ACHN (cell line): ENCODE data around the gene CPXM1.
"Not testable (repeated sequence)": the region's sequence is repeated elsewhere in the genome, so short reads cannot be mapped to it uniquely, and the experiment has no call there.

ENCODE experiments used
- DNase-seq: peaks from one replicate; pipeline ENCODE4 v3.0.0-alpha.2; 2015
- in situ Hi-C: cut with HindIII; loops from 2 replicates; pipeline ENCODE4 v1.10.0; 2017; ENCODE audit warnings: low sequenced_read_pairs, low pct_ligation_motif_present, low pct_unique_long_range_greater_than_20kb

CPXM1 gene

DNA sequence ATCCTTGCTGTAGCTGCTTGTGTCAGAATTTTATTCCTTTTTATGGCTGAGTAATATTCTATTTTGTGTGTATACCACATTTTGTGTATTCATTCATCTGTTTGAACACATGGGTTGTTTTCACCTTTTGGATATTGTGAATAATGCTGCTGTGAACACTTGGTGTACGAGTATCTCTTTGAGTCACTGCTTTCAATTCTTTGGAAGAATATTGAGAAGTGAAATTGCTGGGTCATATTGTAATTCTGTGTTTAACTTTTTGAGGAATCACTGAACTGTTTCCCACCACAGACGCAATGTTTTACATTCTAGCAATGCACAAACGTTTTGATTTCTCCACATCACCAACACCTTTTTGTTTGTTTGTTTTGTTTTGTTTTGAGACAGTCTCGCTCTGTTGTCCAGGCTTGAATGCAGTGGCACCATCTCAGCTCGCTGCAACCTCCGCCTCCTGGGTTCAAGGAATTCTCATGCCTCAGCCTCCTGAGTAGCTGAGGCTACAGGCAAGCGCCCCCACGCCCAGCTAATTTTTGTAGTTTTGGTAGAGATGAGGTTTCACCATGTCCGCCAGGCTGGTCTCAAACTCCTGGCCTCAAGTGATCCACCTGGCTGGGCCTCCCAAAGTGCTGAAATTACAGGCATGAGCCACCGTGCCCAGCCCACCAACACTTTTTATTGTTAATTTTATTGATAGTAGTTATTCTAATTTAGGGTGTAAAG, 21.7 kb downstream of the CPXM1 start:
- no peak for DNase-seq
- in situ Hi-C loops: no loop called here

DNA sequence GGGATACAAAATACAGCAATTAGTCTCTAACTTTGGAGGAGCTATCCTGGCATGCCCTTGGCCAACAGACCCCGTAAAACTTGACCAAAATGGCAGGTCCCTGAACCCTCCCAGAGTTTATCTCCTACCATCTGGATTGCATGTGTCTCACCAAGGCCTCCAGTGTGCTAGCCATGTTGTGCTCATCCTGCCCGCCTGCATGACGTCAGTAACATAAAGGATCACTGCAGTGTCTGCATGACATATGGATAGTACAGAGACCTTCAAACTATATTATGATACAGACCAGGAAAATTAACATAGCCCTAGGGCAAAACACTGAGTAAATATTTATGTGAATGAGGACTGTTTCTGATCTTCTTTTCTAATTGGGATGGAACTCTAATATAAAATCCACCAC, 25.3 kb downstream of the CPXM1 start:
- no peak for DNase-seq
- in situ Hi-C loops: no loop called here

DNA sequence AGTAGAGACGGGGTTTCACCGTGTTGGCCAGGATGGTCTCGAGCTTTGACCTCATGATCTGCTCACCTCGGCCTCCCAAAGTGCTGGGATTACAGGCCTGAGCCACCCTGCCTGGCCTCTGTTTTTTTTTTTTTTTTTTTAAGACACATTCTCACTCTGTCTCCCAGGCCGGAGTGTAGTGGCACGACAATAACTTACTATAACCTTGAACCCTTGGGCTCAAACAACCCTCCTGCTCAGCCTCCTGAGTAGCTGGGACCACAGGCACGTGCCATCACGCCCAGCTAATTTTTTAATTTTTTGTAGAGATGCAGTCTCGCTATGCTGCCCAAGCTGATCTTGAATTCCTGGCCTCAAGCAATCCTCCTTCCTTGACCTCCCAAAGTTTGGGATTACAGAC, 26.6 kb downstream of the CPXM1 start:
- in situ Hi-C loops: no loop called here
- DNase-seq: no peak

DNA sequence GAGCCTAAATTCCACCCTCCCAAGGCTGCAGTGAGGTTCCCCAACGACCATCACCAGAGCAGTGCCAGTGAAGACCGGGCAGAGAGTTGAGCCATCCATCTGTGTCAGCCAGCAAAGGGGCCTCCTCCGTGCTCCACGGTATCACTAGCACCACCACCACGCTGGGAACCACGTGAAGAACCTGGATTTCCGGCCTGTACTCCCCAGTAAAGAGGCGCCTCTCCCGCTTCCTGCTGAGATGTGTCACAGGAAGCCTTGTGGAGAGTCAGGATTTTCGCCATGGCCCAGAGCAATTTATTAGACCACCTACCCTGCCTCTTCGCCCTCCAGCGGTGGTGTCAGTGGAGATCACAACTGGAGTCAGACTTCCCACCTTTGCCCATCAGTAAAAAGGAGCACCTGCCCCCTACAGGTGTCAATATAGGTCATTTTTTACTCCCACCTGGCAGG, 28.8 kb downstream of the CPXM1 start:
- in situ Hi-C loops: no loop called here
- DNase-seq: no peak

DNA sequence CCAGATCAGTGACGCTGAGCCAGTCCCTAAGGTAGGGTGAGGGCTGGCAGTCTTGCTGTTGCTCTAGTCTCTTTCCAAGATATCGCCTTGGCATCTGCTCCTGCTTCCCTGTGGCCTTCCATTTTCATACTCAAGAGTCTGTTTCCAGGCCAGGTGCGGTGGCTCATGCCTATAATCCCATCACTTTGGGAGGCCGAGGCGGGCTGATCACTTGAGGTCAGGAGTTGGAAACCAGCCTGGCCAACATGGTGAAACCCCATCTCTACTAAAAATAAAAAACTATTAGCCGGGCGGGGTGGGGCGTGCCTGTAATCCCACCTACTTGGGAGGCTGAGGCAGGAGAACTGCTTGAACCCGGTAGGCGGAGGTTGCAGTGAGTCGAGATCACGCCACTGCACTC, 30.3 kb downstream of the CPXM1 start:
- DNase-seq, in situ Hi-C loops: not testable (repeated sequence)

DNA sequence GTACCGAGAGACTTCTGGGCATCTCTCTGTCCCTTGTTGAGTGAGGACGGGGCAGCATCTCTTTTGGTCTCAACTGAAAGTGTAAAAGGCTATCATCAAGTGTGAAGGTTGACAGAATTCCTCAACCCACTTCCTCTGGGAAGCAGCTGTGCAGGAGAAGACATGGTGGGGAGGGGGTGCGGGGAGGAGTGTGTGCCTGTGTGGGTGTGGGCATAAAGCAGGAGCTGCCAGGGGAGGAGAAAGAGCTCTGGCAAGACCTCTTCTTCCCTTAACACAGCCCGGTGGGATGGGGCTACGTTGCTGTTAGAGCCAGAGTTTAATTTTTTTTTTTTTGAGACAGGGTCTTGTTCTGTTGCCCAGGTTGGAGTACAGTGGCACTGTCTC, 31.8 kb downstream of the CPXM1 start:
- DNase-seq: no peak
- in situ Hi-C loops: no loop called here

DNA sequence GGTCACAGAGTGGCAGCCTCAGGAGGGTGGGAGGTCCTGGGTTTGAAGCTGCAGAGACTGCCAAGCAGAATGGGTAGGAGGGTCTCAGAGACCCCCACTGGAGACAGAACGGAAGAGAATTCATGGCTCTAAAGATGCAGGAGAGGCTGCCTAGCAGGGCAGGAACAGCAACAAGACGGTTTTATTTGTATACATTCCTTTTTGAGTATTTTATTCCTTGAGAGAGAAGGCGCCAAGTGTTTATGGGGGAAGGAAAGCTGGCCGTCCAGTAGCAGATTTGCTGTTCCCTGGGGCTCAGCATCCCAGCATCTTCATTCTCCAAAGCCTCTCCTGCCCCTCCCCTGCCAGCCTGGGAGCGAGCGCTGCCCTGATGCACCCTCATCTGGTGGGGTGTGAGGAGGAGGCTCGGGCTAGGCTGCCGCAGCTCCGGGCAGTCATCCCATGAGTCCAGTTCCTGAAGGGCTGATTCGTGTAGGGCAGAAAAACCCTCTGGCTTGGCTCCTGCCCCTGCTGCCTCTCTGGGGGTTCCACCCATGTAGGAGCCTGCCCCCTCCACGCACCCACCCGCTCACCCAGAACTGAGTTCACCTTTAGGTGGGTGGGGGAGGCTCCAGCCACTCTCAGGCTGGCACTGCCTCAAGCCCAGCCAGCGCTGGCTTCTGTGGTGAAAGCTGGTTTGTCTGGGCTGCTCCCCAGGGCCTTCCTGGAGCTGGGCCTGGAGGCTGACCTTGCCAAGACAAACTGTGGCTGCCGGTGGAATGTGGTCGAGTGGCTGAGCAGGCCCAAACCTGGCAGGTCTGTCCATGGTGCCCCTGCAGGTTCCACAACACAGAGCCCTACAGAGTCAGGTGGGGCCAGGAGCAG, 32.4 kb downstream of the CPXM1 start:
- no peak for DNase-seq
- in situ Hi-C loops: no loop called here

DNA sequence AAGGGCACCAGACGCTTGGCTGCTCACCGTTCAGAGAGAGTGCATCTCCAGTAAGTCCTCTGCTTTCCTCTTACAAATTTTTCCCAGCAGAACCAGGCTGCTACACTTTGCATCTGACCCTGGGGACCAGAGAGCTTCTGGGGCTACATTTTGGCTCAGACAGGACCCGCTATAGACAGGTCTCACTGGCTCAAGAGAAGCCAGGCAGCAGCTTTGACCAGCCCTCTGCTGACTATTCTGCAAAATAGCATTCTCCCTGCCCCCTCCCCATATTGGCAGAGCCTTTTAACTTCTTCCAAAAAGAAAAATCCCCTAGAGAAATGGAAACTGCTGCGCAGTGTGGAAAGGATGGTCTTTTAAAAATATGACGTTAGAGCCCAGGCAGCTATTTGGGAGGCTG, 37.2 kb downstream of the CPXM1 start:
- no peak for DNase-seq
- in situ Hi-C loops: no loop called here

DNA sequence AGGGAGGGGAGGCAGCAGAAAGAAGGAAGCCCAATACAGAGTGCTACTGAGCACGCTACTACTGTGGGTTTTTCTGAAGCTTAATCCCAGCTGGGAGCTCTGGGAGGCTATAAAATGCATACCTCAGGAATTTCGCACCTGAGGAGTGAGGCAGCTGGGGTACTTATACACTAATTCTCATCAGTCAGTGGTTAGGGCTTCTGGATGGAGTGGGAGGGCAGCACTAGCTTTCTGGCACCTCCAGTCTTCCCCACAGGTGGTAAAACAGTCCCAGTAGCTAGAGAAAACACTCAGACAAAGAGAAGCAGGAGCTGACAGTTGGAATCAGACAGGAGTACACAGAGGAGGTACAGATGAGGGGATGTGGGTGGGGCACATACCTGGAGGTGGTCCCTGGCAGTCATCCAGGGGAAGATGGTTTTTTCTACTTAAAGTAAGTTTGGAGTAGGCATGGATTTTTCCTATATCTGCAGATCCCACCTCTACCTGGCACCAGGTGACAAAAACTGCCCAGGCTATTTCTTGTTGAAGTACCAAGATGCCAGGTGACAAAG, 37.8 kb downstream of the CPXM1 start:
- in situ Hi-C loops: no loop called here
- no peak for DNase-seq

DNA sequence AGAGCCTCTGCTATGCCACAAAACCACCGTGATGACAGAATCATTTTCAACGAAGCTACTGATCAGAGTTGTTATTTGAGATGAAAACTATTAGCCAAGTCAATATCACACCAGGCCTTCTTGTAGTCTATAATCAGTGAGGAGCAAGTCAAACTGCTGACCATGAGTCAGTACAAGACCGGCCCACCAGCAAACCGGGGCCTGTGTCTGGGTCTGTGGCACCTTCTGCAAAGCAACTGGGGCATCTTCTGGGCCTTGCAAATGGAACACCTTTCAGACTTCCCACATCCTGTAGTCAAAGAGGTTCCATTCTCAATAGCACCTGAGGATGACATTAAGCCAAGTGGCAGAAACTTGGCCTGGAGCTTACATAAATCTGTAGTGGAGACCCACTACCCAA, 38.5 kb downstream of the CPXM1 start:
- no peak for DNase-seq
- in situ Hi-C loops: no loop called here

DNA sequence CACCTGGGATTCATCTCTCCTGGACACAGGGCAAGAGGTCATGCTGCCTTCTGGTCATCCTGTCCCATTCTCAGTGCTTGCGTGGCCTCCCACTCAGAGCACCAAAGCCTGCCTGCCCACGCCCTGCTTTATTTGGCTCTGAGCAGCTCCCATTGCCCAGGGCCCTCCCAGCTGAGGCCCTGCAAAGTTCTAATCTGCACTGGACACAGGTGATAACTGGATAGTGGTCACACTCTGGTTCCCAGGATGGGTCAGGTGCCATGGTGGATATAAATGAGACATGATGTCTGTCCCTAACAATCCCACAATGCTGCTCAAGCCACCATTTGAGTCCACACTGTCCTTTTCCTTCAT, 39.5 kb downstream of the CPXM1 start:
- no peak for DNase-seq
- in situ Hi-C loops: no loop called here

DNA sequence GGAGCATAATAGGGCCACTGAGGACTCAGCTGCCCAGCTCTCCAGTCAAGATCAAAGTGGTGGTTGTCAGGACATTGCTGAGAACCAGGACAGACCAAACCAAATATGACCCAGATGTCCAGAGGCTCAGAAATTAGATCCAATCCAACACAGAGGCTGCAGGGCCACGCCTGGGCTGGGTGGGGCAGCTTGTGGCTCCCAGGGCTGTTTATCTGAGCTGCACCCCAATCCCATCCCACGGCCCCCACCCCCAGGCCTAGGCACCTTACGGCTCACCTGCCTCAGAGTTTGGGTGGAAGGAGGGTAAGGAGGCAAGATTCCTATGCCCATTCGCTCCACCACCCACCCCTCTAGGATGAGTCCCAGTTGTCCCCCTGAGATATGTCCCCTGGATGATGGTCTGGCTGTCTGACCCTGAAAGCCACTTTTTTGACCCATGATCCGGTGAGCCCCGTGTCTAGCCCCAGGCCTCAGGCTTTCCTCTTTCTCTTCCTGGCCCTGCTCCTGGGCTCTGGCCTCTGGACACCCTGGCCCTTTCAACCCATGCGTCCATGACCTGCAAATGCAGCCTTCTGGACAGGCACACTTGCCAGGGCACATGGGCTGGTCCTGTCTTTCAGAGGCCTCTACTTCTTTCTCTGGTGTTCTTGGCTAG, 40.0 kb downstream of the CPXM1 start:
- in situ Hi-C loops: no loop called here
- no peak for DNase-seq

DNA sequence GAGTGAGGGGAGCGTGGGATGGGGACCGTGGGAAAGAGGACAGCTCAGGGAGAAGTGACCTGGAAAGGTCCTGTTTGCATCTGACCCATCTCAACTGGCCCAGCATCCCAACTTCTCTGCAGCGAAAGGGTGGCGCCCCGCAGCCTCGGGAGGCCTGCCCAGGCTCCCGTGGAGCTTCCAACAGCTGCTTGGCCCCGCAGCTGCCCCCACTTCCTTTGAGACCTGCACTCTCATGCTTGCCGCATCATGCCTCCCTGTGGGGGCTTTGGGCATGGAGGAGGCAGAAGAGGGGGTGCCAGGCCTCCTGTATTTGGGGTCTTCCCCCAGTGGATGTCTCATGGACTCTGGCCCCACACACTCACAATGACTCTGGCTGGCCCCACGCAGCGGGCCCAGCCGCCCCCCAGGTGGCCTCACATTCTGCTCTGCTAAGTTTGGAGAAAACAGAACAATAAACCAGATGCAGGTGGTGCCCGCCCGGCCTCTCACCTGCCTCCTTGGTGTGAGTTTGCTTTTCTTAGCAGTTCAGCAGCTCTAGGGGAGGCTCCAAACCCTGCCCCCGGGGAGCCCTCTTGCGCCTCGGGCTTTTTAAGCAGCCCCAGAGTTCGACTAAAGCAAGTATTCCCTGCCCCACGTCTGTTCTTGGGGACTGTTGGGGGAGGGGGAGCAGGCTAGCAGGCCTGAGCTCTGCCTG, 40.7 kb downstream of the CPXM1 start:
- no peak for DNase-seq
- in situ Hi-C loops: no loop called here

DNA sequence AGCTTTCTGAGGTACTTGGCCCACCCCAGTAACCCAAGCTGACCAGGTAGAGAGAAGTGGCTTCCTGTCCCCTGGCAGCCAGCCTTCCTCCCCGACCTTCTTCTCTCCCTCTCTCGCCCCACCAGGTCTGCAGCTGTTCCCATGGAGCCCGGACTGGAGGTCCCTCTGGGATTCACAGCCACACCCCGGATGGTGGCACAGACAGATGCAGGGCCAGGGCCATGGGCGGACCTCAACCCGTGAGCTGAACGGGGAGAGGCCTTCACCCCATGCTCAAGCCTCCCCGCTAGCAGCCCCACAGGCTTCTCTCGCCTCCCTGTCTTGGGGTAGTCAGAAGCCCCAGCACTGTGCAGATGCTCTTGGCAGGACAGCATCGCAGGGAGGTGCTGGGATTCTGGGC, 41.3 kb downstream of the CPXM1 start:
- no peak for DNase-seq
- in situ Hi-C loops: no loop called here

DNA sequence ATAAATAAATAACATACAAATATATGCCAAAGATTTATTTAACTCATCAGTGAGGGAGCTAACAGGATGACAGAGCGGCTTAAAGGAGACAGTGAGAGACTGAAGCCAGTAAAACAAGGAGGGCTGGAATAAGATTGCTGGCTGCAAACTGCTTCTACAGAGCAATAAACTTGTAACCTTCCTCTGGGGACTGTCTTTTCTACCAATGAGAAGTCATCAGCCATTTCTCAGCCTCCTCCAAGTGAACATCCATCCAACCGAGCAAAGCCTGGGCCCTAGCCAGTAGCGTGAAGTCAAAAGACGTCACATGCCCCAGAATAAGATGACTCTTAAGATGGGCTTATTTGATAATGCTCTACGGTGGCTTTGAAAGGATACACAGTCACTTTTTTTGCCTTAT, 42.5 kb downstream of the CPXM1 start:
- in situ Hi-C loops: no loop called here
- DNase-seq: no peak

DNA sequence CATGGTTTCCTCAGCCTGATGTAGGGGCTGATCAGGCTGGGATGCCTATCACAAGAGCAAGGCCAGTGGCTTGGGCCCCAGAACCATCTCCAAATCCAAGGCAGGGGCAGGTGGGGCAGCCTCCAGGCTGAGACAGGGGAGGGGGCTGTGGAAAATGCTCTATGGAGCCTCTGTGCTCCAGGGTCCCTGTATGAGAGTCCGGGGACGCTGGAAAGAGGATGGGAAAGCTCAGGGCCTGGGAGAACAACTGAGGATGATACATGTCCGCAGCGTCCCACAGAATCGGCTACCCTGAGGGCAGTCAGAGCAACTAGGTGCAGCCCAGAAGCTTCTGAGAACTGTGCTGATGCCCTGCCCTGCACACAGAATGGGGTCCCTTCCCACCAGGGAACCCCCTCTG, 43.4 kb downstream of the CPXM1 start:
- in situ Hi-C loops: no loop called here
- DNase-seq: no peak

DNA sequence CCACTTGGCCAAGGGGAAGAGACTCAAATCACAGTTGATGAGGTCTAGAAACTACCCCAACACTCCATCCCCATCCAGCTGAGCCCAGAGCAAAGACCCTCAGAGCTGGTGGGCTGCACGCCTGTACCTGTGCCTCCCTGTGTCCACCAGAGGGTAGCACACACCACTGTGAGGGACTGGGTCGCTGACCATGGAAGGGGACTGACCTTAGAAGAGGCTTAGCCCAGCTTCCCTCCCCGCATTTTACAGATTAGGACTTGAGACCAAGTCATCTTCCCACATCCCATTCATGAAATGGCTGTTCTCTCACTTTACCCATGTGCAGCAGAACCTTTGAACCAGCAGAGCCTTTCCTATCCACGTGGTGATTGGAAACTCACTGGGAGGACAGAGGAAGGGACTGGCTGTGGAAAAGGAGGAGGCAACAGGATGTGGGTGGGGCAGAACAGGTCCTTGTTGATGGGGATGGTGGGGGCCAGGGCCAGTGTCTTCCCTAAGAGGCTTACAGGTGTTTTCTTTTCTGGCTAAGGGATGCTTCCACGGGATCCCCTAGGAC, 44.3 kb downstream of the CPXM1 start:
- in situ Hi-C loops: no loop called here
- peak; percentile 51 for DNase-seq

DNA sequence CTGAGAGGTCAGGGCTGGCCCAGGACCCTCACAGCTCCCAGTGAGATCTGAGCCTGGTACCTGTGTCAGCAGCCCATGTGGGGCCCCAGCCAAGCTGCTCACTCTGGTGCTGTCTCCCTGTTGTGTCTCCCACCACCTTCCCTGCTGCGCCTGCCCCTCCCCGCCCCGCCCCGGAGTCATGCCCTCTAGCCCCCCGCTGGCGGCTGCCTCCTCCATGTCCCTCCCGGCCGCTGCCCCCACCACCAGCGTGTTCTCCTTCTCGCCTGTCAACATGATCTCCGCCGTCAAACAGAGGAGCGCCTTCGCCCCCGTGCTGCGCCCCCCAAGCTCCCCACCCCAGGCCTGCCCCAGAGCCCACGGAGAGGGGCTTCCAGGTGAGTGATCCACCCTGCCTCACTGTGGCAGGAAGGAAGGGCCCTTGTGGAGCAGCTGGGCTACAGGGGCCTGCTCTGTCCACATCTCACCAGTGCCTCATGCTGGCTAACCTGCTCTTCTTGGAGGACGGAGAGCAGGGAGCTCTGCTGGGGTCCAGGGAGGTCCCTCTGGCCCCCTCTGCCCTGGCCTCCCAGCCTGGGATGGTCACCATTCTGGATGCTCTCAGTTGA, 44.9 kb downstream of the CPXM1 start:
- DNase-seq: no peak
- in situ Hi-C loops: no loop called here
